MM.1S (cell line): Measurements from ENCODE around the gene RPL10.

ENCODE experiments used
- DNase-seq: peaks from one replicate; pipeline ENCODE4 v3.0.0-alpha.2; 2015
- H2AFZ ChIP-seq: fragments of 300-600 bp; sonication (generic); 2 replicates; pipeline ENCODE4 v1.6.0; 2016; ENCODE audit warnings: antibody characterized with exemption, low read length
- H3F3A ChIP-seq: fragments of 300-600 bp; sonication (generic); 2 replicates; pipeline ENCODE4 v1.6.1; 2016; ENCODE audit warnings: mild to moderate bottlenecking, antibody characterized with exemption, low read length, moderate library complexity, mixed read lengths; ENCODE audit not compliant: insufficient read depth
- H3K27ac ChIP-seq: fragments of 300-600 bp; sonication (generic); 2 replicates; pipeline ENCODE4 v1.5.1; 2016; ENCODE audit warnings: mild to moderate bottlenecking, low read length
- H3K27me3 ChIP-seq: fragments of 300-600 bp; sonication (generic); replicated peaks from 2 replicates; pipeline ENCODE4 v1.6.0; 2016; ENCODE audit warnings: low read length; ENCODE audit not compliant: insufficient read depth
- H3K36me3 ChIP-seq: fragments of 300-600 bp; sonication (generic); replicated peaks from 2 replicates; pipeline ENCODE4 v1.6.1; 2016; ENCODE audit warnings: mild to moderate bottlenecking, low read length, mixed read lengths; ENCODE audit not compliant: insufficient read depth
- H3K4me1 ChIP-seq: fragments of 300-600 bp; sonication (generic); 2 replicates; pipeline ENCODE4 v1.6.1; 2016; ENCODE audit warnings: low read length, mixed read lengths
- H3K4me2 ChIP-seq: fragments of 300-600 bp; sonication (generic); 2 replicates; pipeline ENCODE4 v1.6.0; 2016; ENCODE audit warnings: low read depth, low read length
- H3K4me3 ChIP-seq: fragments of 300-600 bp; sonication (generic); 2 replicates; pipeline ENCODE4 v1.5.1; 2016; ENCODE audit warnings: low read length, mixed read lengths
- H3K79me2 ChIP-seq: fragments of 300-600 bp; sonication (generic); 2 replicates; pipeline ENCODE4 v1.6.1; 2016; ENCODE audit warnings: mixed run types, low read length, mixed read lengths
- H3K9ac ChIP-seq: fragments of 300-600 bp; sonication (generic); 2 replicates; pipeline ENCODE4 v1.6.1; 2016; ENCODE audit warnings: low read length, mixed read lengths
- H3K9me2 ChIP-seq: fragments of 300-600 bp; sonication (generic); replicated peaks from 2 replicates; pipeline ENCODE4 v1.6.1; 2016; ENCODE audit warnings: mild to moderate bottlenecking, low read length, mixed read lengths; ENCODE audit not compliant: insufficient read depth
- H3K9me3 ChIP-seq: fragments of 300-600 bp; sonication (generic); replicated peaks from 2 replicates; pipeline ENCODE4 v1.6.1; 2016; ENCODE audit warnings: mild to moderate bottlenecking, low read length, mixed read lengths; ENCODE audit not compliant: insufficient read depth
- H4K20me1 ChIP-seq: fragments of 300-600 bp; sonication (generic); 2 replicates; pipeline ENCODE4 v1.6.1; 2016; ENCODE audit warnings: mild to moderate bottlenecking, low read length, moderate library complexity, mixed read lengths; ENCODE audit not compliant: insufficient read depth
- EZH2 ChIP-seq: fragments of 300-600 bp; sonication (generic); optimal IDR thresholded peaks from 2 replicates; pipeline ENCODE3; 2017; ENCODE audit warnings: low read depth, mild to moderate bottlenecking, antibody characterized with exemption, low read length, mixed read lengths
- EZH2phosphoT487 ChIP-seq: fragments of 300-600 bp; sonication (generic); IDR thresholded peaks from 2 replicates; pipeline ENCODE4 v1.6.1; 2018; ENCODE audit warnings: antibody characterized with exemption, low read length
- TF ChIP-seq, protein P1 (sequence below): fragments of 300-600 bp; sonication (generic); IDR thresholded peaks from 2 replicates; pipeline ENCODE4 v1.5.1; 2016; ENCODE audit warnings: antibody characterized with exemption, low read length, mixed read lengths

Gene RPL10

DNA sequence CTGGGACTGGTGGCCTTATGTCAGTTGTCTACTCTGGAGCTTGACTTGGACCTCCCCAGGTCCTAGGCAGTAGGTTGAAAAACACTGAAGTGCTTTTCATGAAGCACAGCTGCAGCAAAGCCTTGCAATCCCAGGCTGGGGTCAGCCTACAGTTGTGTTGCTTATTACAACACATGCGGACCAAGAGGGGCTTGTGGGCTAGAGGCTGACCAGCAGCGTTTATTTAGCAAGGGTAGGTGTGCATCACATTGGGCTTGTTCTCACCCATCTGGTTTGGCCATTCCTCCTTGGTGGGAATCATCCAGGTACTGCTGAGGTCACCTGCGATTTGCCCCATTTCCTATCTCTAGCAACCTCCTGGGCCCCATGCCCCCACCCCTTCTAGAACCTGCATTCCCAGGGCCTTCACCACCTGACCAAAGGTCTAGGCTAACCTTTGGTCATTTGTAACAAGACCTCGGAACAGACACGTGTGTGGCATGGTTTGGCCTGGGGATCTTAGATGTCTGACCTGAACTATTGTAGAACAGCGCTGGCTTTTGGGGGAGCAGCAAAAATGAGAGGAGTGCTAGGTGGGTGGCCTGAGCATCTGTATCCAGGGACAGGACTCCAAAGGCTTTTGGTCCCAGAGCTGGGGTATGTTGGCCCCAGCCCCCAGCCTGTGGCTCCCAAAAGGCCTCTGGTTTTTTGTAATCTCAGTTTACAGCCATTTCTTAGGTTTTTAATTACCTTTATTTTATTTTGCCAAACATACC is 3.0 kb downstream of the RPL10 start:
- H3K27me3 ChIP-seq = no peaks in the 10 kb centered on the region
- H3F3A ChIP-seq = peaks cover 38% of the 10 kb centered on the region
- H3K4me2 ChIP-seq = no peak overlapping the region
- no peak overlapping the region for H3K4me3 ChIP-seq
- H3K79me2 ChIP-seq = peaks cover 18% of the 10 kb centered on the region
- no peaks in the 10 kb centered on the region for H3K4me1 ChIP-seq
- H3K9me3 ChIP-seq = no peaks in the 10 kb centered on the region
- H4K20me1 ChIP-seq = 0 out of 2 replicates have a peak, but pooled peaks cover 9% of the 10 kb centered on the region
- no peak for DNase-seq
- TF ChIP-seq EZH2phosphoT487 (no peak), EZH2 (no peak)
- TF ChIP-seq, protein P1, sequence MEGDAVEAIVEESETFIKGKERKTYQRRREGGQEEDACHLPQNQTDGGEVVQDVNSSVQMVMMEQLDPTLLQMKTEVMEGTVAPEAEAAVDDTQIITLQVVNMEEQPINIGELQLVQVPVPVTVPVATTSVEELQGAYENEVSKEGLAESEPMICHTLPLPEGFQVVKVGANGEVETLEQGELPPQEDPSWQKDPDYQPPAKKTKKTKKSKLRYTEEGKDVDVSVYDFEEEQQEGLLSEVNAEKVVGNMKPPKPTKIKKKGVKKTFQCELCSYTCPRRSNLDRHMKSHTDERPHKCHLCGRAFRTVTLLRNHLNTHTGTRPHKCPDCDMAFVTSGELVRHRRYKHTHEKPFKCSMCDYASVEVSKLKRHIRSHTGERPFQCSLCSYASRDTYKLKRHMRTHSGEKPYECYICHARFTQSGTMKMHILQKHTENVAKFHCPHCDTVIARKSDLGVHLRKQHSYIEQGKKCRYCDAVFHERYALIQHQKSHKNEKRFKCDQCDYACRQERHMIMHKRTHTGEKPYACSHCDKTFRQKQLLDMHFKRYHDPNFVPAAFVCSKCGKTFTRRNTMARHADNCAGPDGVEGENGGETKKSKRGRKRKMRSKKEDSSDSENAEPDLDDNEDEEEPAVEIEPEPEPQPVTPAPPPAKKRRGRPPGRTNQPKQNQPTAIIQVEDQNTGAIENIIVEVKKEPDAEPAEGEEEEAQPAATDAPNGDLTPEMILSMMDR = no peak
- no peaks in the 10 kb centered on the region for H3K9me2 ChIP-seq
- H2AFZ ChIP-seq = no peak overlapping the region
- H3K36me3 ChIP-seq = peaks cover 9% of the 10 kb centered on the region; the same call in 1 of the 2 replicates
- H3K9ac ChIP-seq = no peak overlapping the region
- peak overlapping the region; percentile 13; the same call in 1 of the 2 replicates for H3K27ac ChIP-seq

DNA sequence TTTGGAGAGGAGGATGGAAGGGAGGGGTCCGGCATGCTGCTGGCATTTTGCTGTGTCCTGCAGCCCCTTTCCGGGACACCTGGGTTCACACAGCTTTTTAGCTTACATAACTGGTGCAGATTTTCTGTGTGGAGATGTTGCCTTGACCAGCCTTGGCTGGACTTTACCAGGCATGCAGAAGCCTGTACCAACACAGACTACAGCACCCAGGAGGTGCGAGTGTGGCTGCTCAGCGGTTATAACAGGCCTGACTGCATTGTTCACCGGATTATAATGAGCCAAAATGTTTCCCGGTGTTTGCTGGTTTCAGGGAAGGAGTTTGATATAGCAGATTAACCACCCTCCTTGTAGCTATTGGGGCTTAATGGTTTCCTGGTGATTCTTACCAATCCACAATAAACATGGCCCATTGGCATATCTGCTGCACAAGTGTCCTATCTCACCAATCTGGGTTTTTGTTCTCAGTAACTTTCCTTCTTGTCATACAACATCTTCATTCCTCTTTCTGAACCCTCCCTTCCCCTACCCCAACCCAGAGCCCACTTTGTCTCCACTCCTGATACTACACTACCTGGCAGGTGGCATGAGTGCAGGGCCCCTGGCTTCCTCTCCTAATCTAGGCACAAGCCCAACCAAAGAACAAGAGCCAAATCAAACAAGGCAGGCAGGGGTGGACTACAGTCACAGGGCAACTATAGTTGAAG is 3.9 kb downstream of the RPL10 start:
- Histone ChIP-seq H3K4me3 (no peak overlapping the region), H3K9ac (no peak overlapping the region), H3K4me1 (no peaks in the 10 kb centered on the region), H4K20me1 (0 out of 2 replicates have a peak, but pooled peaks cover 9% of the 10 kb centered on the region), H3K9me3 (no peaks in the 10 kb centered on the region), H3K27me3 (no peaks in the 10 kb centered on the region), H3K27ac (peak overlapping the region; percentile 13; the same call in 1 of the 2 replicates), H3K79me2 (peaks cover 18% of the 10 kb centered on the region), H3K4me2 (no peak overlapping the region), H3F3A (peaks cover 38% of the 10 kb centered on the region), H3K36me3 (peaks cover 9% of the 10 kb centered on the region; the same call in 1 of the 2 replicates), H2AFZ (no peak overlapping the region), H3K9me2 (no peaks in the 10 kb centered on the region)
- no peak for DNase-seq
- TF ChIP-seq, protein P1 = no peak
- TF ChIP-seq EZH2phosphoT487 = no peak
- no peak for TF ChIP-seq EZH2

DNA sequence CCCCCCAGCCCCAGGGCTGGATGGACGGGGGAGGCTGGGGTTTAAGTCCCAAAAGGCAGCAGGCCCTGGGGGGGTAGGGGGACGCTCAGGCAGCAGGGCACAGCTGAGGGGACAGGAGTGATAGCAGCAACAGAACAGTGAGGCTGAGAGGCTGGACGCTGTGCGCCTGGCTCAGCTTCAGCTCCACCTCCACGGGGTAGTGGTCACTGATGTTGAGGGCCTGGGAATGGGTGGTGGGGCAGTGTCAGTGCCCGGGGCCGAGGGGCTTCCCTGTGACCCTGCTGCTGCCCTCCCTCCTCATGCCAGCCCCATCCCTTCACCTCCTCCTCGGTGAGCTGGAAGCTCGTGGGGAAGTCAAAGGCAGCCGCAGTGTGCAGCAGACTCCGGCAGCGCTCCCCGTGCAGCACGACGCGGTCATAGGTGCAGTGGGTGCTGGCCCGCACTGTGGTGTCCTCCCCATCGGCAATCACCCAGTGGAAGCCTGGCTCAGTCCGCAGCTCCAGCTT is 4.5 kb downstream of the RPL10 start:
- TF ChIP-seq EZH2phosphoT487 = no peak
- TF ChIP-seq, protein P1 = no peak
- TF ChIP-seq EZH2 = no peak
- Histone ChIP-seq H3F3A (peaks cover 38% of the 10 kb centered on the region), H4K20me1 (0 out of 2 replicates have a peak, but pooled peaks cover 9% of the 10 kb centered on the region), H3K9ac (no peak overlapping the region), H3K4me3 (no peak overlapping the region), H3K9me3 (no peaks in the 10 kb centered on the region), H3K79me2 (peaks cover 18% of the 10 kb centered on the region), H3K4me2 (no peak overlapping the region), H3K36me3 (peaks cover 9% of the 10 kb centered on the region; the same call in 1 of the 2 replicates), H3K27ac (no peak overlapping the region; the same call in 1 of the 2 replicates), H3K9me2 (no peaks in the 10 kb centered on the region), H3K4me1 (no peaks in the 10 kb centered on the region), H2AFZ (no peak overlapping the region), H3K27me3 (no peaks in the 10 kb centered on the region)
- no peak for DNase-seq
